Measurements from ENCODE around the gene ARPC5.

DNA sequence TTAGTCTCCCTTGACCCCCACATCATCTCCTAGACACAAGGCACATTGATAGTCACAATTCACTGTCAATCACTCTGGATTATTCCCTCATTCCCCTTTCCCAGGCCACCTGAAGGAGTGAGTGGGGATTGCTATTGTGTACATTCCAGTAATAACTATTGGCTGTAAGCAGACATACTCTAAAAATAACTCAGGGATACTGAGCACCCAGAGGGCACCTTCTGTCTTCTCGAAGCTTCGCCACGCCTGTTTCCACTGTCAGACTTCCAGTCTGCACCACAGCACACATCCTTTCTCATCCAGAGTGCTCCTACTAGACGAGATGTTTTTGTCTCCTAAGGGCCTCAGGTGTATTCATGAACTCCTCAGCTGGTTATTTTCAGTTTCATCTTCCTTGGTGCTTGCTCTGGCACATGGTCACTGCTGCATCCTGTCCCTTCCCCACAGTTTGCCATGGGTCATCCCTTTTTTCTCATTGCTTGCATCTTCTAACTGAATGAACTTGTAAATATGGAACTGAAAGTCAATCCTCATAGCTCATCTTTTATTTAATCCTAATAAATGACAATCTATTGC lies 18.4 kb upstream of the ARPC5 start:
- TF ChIP-seq, protein P1, sequence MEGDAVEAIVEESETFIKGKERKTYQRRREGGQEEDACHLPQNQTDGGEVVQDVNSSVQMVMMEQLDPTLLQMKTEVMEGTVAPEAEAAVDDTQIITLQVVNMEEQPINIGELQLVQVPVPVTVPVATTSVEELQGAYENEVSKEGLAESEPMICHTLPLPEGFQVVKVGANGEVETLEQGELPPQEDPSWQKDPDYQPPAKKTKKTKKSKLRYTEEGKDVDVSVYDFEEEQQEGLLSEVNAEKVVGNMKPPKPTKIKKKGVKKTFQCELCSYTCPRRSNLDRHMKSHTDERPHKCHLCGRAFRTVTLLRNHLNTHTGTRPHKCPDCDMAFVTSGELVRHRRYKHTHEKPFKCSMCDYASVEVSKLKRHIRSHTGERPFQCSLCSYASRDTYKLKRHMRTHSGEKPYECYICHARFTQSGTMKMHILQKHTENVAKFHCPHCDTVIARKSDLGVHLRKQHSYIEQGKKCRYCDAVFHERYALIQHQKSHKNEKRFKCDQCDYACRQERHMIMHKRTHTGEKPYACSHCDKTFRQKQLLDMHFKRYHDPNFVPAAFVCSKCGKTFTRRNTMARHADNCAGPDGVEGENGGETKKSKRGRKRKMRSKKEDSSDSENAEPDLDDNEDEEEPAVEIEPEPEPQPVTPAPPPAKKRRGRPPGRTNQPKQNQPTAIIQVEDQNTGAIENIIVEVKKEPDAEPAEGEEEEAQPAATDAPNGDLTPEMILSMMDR (IDR thresholded peaks at IDR 0.05) = no peak
- TF ChIP-seq POLR2AphosphoS5 (IDR thresholded peaks at IDR 0.05) (no peak), POLR2A (IDR thresholded peaks at IDR 0.05) (no peak)
